SK-N-SH (cell line): ENCODE results near the gene CYB561D2. TPM values are rescaled to one million over a fixed set of nuclear protein-coding genes. Genes with fewer than 3 reads are reported as not detected.

Source experiments
- CTCF ChIA-PET: fragments of 300-600, 350-600 bp; formaldehyde crosslinking; extraction: SDS; loops from one replicate; lab custom pipeline; 2021; lab: Yijun Ruan, JAX
- POLR2A ChIA-PET: fragments of 350-600 bp; sonication (Branson Sonifier 250); formaldehyde crosslinking; extraction: SDS; loops from one replicate; lab custom pipeline; 2020; ENCODE audit warnings: antibody characterized with exemption, inconsistent platforms; lab: Yijun Ruan, JAX
- DNase-seq: peaks from one replicate; pipeline ENCODE4 v3.0.0; 2012
- H2AFZ ChIP-seq: fragments of 200-600 bp; sonication (generic); 2 replicates; pipeline ENCODE4 v1.8.1; 2016; ENCODE audit warnings: antibody characterized with exemption, mild to moderate bottlenecking, low read depth
- H3F3A ChIP-seq: fragments of 200-600 bp; sonication (generic); replicated peaks from 2 replicates; pipeline ENCODE3; 2016; ENCODE audit warnings: antibody characterized with exemption, mild to moderate bottlenecking; ENCODE audit not compliant: insufficient read depth
- H3K27ac ChIP-seq, 2 experiments: fragments of 200-500 bp in 1 of 2; fragments of 200-600 bp in 1 of 2; sonication (Bioruptor generic) in 1 of 2; sonication (generic), shearing (Covaris generic) in 1 of 2; 2 replicates each; pipeline versions ENCODE4 v1.5.1 to v1.6.1; 2014 to 2016; ENCODE audit warnings: low read depth in 2 of 2, inconsistent platforms in 1 of 2, low read length in 1 of 2, mild to moderate bottlenecking in 1 of 2, mixed read lengths in 1 of 2
- H3K27me3 ChIP-seq: fragments of 200-600 bp; sonication (generic), shearing (Covaris generic); 2 replicates; pipeline ENCODE4 v1.6.1; 2016; ENCODE audit warnings: mixed run types; ENCODE audit not compliant: insufficient read depth
- H3K36me3 ChIP-seq, 2 experiments: fragments of 200-500 bp in 1 of 2; fragments of 200-600 bp in 1 of 2; sonication (Bioruptor generic) in 1 of 2; sonication (generic) in 1 of 2; replicated peaks in 1 of 2; 2 replicates each; pipeline versions ENCODE3 to v1.5.1; 2014 to 2016; ENCODE audit warnings: low read length in 1 of 2, mild to moderate bottlenecking in 1 of 2; ENCODE audit not compliant: insufficient read depth in 2 of 2, control insufficient read depth in 1 of 2
- H3K4me1 ChIP-seq, 2 experiments: fragments of 200-500 bp in 1 of 2; fragments of 200-600 bp in 1 of 2; sonication (Bioruptor generic) in 1 of 2; sonication (generic), shearing (Covaris generic) in 1 of 2; 2 replicates each; pipeline versions ENCODE4 v1.5.1 to v1.6.1; 2014 to 2016; ENCODE audit warnings: low read depth in 1 of 2, low read length in 1 of 2, mixed run types in 1 of 2; ENCODE audit not compliant: insufficient read depth in 2 of 2, control insufficient read depth in 1 of 2
- H3K4me2 ChIP-seq: fragments of 200-600 bp; sonication (generic), shearing (Covaris generic); 2 replicates; pipeline ENCODE4 v1.6.1; 2017; ENCODE audit warnings: mixed run types
- H3K4me3 ChIP-seq, 2 experiments: fragments of 200-500 bp in 1 of 2; fragments of 200-600 bp in 1 of 2; sonication (Bioruptor generic) in 1 of 2; sonication (generic), shearing (Covaris generic) in 1 of 2; 2 replicates each; pipeline versions ENCODE4 v1.5.1 to v1.8.1; 2014 to 2016; ENCODE audit warnings: low read depth in 2 of 2, inconsistent platforms in 1 of 2, low read length in 1 of 2, mild to moderate bottlenecking in 1 of 2, mixed read lengths in 1 of 2, moderate library complexity in 1 of 2
- H3K79me2 ChIP-seq: fragments of 200-600 bp; sonication (generic); 2 replicates; pipeline ENCODE4 v1.8.1; 2017; ENCODE audit warnings: mild to moderate bottlenecking; ENCODE audit not compliant: insufficient read depth
- H3K9ac ChIP-seq: fragments of 200-600 bp; sonication (generic); 2 replicates; pipeline ENCODE4 v1.6.1; 2017; ENCODE audit warnings: mixed run types
- H3K9me2 ChIP-seq: fragments of 200-600 bp; sonication (generic); 2 replicates; pipeline ENCODE4 v1.6.1; 2017; ENCODE audit warnings: mixed run types
- H3K9me3 ChIP-seq: fragments of 200-600 bp; sonication (generic); 2 replicates; pipeline ENCODE4 v1.6.1; 2017; ENCODE audit warnings: mixed run types, mild to moderate bottlenecking, moderate library complexity
- H4K20me1 ChIP-seq: fragments of 200-600 bp; sonication (generic); 2 replicates; pipeline ENCODE4 v1.6.1; 2017; ENCODE audit warnings: mild to moderate bottlenecking, mixed run types; ENCODE audit not compliant: insufficient read depth
- FOSL2 ChIP-seq: IDR thresholded peaks from 2 replicates; pipeline ENCODE4 v1.4.0; 2012; ENCODE audit warnings: low read depth, mild to moderate bottlenecking, moderate library complexity, borderline replicate concordance
- FOXJ3 ChIP-seq: sonication (generic); formaldehyde crosslinking; IDR thresholded peaks from 2 replicates; pipeline ENCODE4 v1.5.1; 2020; ENCODE audit warnings: mild to moderate bottlenecking, missing genetic modification reagents
- GATA2 ChIP-seq: sonication (generic); formaldehyde crosslinking; IDR thresholded peaks from 2 replicates; pipeline ENCODE4 v1.5.0; 2020; ENCODE audit warnings: mild to moderate bottlenecking, missing genetic modification reagents
- IRF3 ChIP-seq: fragments of 150-350 bp; IDR thresholded peaks from 2 replicates; pipeline ENCODE4 v1.6.1; 2016; ENCODE audit warnings: mild to moderate bottlenecking, low read depth, low read length
- JUND ChIP-seq: IDR thresholded peaks from 2 replicates; pipeline ENCODE4 v1.4.0; 2012
- MAX ChIP-seq: IDR thresholded peaks from 2 replicates; pipeline ENCODE4 v1.4.0; 2012; ENCODE audit warnings: low read depth
- NRF1 ChIP-seq: IDR thresholded peaks from 2 replicates; pipeline ENCODE4 v1.6.1; 2012; ENCODE audit warnings: low read depth, mild to moderate bottlenecking, low read length
- REST ChIP-seq: IDR thresholded peaks from 2 replicates; pipeline ENCODE4 v1.6.1; 2012; ENCODE audit warnings: mild to moderate bottlenecking, low read depth, low read length, moderate library complexity
- RFX5 ChIP-seq: IDR thresholded peaks from 2 replicates; pipeline ENCODE4 v1.6.1; 2012; ENCODE audit warnings: mild to moderate bottlenecking, improper control_type of control experiment, low read length
- SIN3A ChIP-seq: IDR thresholded peaks from 2 replicates; pipeline ENCODE4 v1.6.1; 2012; ENCODE audit warnings: low read depth, mild to moderate bottlenecking, low read length, moderate library complexity, borderline replicate concordance
- SMC3 ChIP-seq: IDR thresholded peaks from 2 replicates; pipeline ENCODE4 v1.6.1; 2012; ENCODE audit warnings: low read depth, low read length, improper control_type of control experiment
- TAF1 ChIP-seq: IDR thresholded peaks from 2 replicates; pipeline ENCODE4 v1.6.1; 2012; ENCODE audit warnings: low read depth, mild to moderate bottlenecking, low read length, moderate library complexity, borderline replicate concordance
- TCF12 ChIP-seq: IDR thresholded peaks from 2 replicates; pipeline ENCODE4 v1.4.0; 2012
- TEAD4 ChIP-seq: IDR thresholded peaks from 2 replicates; pipeline ENCODE4 v1.4.0; 2012; ENCODE audit warnings: mild to moderate bottlenecking, borderline replicate concordance; ENCODE audit not compliant: insufficient read depth
- USF1 ChIP-seq: IDR thresholded peaks from 2 replicates; pipeline ENCODE4 v1.4.0; 2012; ENCODE audit warnings: low read depth, borderline replicate concordance
- YY1 ChIP-seq: IDR thresholded peaks from 2 replicates; pipeline ENCODE4 v1.4.0; 2012; ENCODE audit warnings: low read depth, mild to moderate bottlenecking
- WGBS: methylation state at CpG from one replicate; pipeline ENCODE4 v1.1.6; 2017; ENCODE audit warnings: low lambda C conversion rate; 5-methylcytosine and 5-hydroxymethylcytosine counted together
- polyA plus RNA-seq, 3 experiments: library from polyadenylated mRNA; depleted of rRNA; stranded (reverse); fragments of >200 nt; gene quantifications; 2 replicates each; pipeline ENCODE4 v1.2.3, GENCODE V29; 2012

The CYB561D2 gene
- polyA plus RNA-seq, 1 of the 3 experiments (the other 2 are of a cell fraction), result 40.7 TPM

GRCh38 chr3:50353245-50354004 lies 2.8 kb downstream of the CYB561D2 start:
- ChIA-PET CTCF (interaction anchor here (0.7 to 6.4 kb wide), 18 partner anchors 15 to 262 kb away, joined by 3 to 57 read pairs (median 5); partner anchors contain the start of gene HYAL1), POLR2A (interaction anchor here (0.7 to 4.6 kb wide), 5 partner anchors 9 to 214 kb away, joined by 3 to 13 read pairs (median 6); partner anchors contain the start of gene C3orf18)
- Histone ChIP-seq H3K9me3 (no peaks in the 10 kb centered on the region), H3K4me1 (peaks cover 19 to 74% of the 10 kb centered on the region in 2 experiments; a peak in 2 of 4 replicates), H3K27me3 (no peaks in the 10 kb centered on the region), H3K4me3 (no peak overlapping the region), H3K9ac (no peak overlapping the region), H3K27ac (peak overlapping the region; percentile 20 to 21; a peak in 1 of 4 replicates), H3K36me3 (peaks cover 21 to 52% of the 10 kb centered on the region in 2 experiments), H3F3A (peaks cover 7% of the 10 kb centered on the region), H3K4me2 (no peak overlapping the region), H4K20me1 (peaks cover 57% of the 10 kb centered on the region), H2AFZ (no peak overlapping the region), H3K79me2 (peaks cover 88% of the 10 kb centered on the region), H3K9me2 (no peaks in the 10 kb centered on the region)
- no peak for TF ChIP-seq USF1
- TF ChIP-seq MAX, result no peak
- TF ChIP-seq TAF1, result no peak
- TF ChIP-seq RFX5, result no peak
- no peak for TF ChIP-seq FOXJ3 (CRISPR knock-in tag)
- no peak for TF ChIP-seq JUND
- TF ChIP-seq IRF3, result no peak
- no peak for TF ChIP-seq GATA2 (CRISPR knock-in tag)
- TF ChIP-seq SIN3A, result no peak
- TF ChIP-seq SMC3, result no peak
- no peak for TF ChIP-seq TCF12
- TF ChIP-seq TEAD4, result no peak
- no peak for TF ChIP-seq FOSL2
- no peak for TF ChIP-seq NRF1
- no peak for TF ChIP-seq REST
- no peak for TF ChIP-seq YY1
- no peak for DNase-seq
- 82% methylated on average over 7 of the region's 12 CpGs for WGBS
